HG03469 (cell line): ENCODE results near the gene PIK3CD.
"Not testable (repeated sequence)": the region's sequence is repeated elsewhere in the genome, so short reads cannot be mapped to it uniquely, and the experiment has no call there.

ENCODE experiments used
- ATAC-seq: cut with Tn5 transposase; IDR thresholded peaks from one replicate; pipeline ENCODE4 v1.9.1; 2021; ENCODE audit warnings: mild to moderate bottlenecking, moderate library complexity, moderate number of reproducible peaks; ENCODE audit not compliant: unreplicated experiment

Gene PIK3CD

GRCh38 chr1:9653491-9654050, 2.0 kb downstream of the PIK3CD start:
- no peak for ATAC-seq

- ATAC-seq = no peak
Measured at GRCh38 chr1:9654051-9654833, 2.7 kb downstream of the PIK3CD start.

GRCh38 chr1:9654834-9655723, 3.5 kb downstream of the PIK3CD start:
- ATAC-seq = no peak

- ATAC-seq = no peak
Measured at GRCh38 chr1:9655836-9656235, 4.3 kb downstream of the PIK3CD start.

GRCh38 chr1:9657521-9658032, 6.0 kb downstream of the PIK3CD start:
- no peak for ATAC-seq

GRCh38 chr1:9658199-9658598, 6.7 kb downstream of the PIK3CD start:
- ATAC-seq = no peak

GRCh38 chr1:9659328-9659727, 7.8 kb downstream of the PIK3CD start:
- ATAC-seq = no peak

GRCh38 chr1:9663257-9663656, 11.7 kb downstream of the PIK3CD start:
- no peak for ATAC-seq

- ATAC-seq = no peak
Measured at GRCh38 chr1:9665193-9665592, 13.7 kb downstream of the PIK3CD start.

- ATAC-seq = no peak
Measured at GRCh38 chr1:9668080-9668479, 16.5 kb downstream of the PIK3CD start.

GRCh38 chr1:9670085-9670484, 18.6 kb downstream of the PIK3CD start:
- ATAC-seq = no peak

GRCh38 chr1:9671377-9672140, 20.0 kb downstream of the PIK3CD start:
- ATAC-seq = no peak

- ATAC-seq = no peak
Measured at GRCh38 chr1:9672444-9672843, 20.9 kb downstream of the PIK3CD start.

- no peak for ATAC-seq
Measured at GRCh38 chr1:9675393-9675792, 23.9 kb downstream of the PIK3CD start.

- not testable (repeated sequence) for ATAC-seq
Measured at GRCh38 chr1:9676128-9676527, 24.6 kb downstream of the PIK3CD start.

GRCh38 chr1:9676815-9677393, 25.4 kb downstream of the PIK3CD start:
- no peak for ATAC-seq

GRCh38 chr1:9680091-9680490, 28.6 kb downstream of the PIK3CD start:
- ATAC-seq = no peak

- no peak for ATAC-seq
Measured at GRCh38 chr1:9680828-9681227, 29.3 kb downstream of the PIK3CD start.

GRCh38 chr1:9684801-9685200, 33.3 kb downstream of the PIK3CD start:
- ATAC-seq = no peak

- ATAC-seq = no peak
Measured at GRCh38 chr1:9687120-9687873, 35.8 kb downstream of the PIK3CD start.
